SK-N-SH (cell line): ENCODE measurements around the gene TUBGCP6. TPM values are rescaled to one million over a fixed set of nuclear protein-coding genes. Genes with fewer than 3 reads are reported as not detected.

Experiments used
- CTCF ChIA-PET: fragments of 300-600, 350-600 bp; formaldehyde crosslinking; extraction: SDS; loops from one replicate; lab custom pipeline; 2021; lab: Yijun Ruan, JAX
- POLR2A ChIA-PET: fragments of 350-600 bp; sonication (Branson Sonifier 250); formaldehyde crosslinking; extraction: SDS; loops from one replicate; lab custom pipeline; 2020; ENCODE audit warnings: antibody characterized with exemption, inconsistent platforms; lab: Yijun Ruan, JAX
- DNase-seq: peaks from one replicate; pipeline ENCODE4 v3.0.0; 2012
- H2AFZ ChIP-seq: fragments of 200-600 bp; sonication (generic); 2 replicates; pipeline ENCODE4 v1.8.1; 2016; ENCODE audit warnings: antibody characterized with exemption, mild to moderate bottlenecking, low read depth
- H3F3A ChIP-seq: fragments of 200-600 bp; sonication (generic); replicated peaks from 2 replicates; pipeline ENCODE3; 2016; ENCODE audit warnings: antibody characterized with exemption, mild to moderate bottlenecking; ENCODE audit not compliant: insufficient read depth
- H3K27ac ChIP-seq, 2 experiments: fragments of 200-500 bp in 1 of 2; fragments of 200-600 bp in 1 of 2; sonication (Bioruptor generic) in 1 of 2; sonication (generic), shearing (Covaris generic) in 1 of 2; 2 replicates each; pipeline versions ENCODE4 v1.5.1 to v1.6.1; 2014 to 2016; ENCODE audit warnings: low read depth in 2 of 2, inconsistent platforms in 1 of 2, low read length in 1 of 2, mild to moderate bottlenecking in 1 of 2, mixed read lengths in 1 of 2
- H3K27me3 ChIP-seq: fragments of 200-600 bp; sonication (generic), shearing (Covaris generic); 2 replicates; pipeline ENCODE4 v1.6.1; 2016; ENCODE audit warnings: mixed run types; ENCODE audit not compliant: insufficient read depth
- H3K36me3 ChIP-seq, 2 experiments: fragments of 200-500 bp in 1 of 2; fragments of 200-600 bp in 1 of 2; sonication (Bioruptor generic) in 1 of 2; sonication (generic) in 1 of 2; replicated peaks in 1 of 2; 2 replicates each; pipeline versions ENCODE3 to v1.5.1; 2014 to 2016; ENCODE audit warnings: low read length in 1 of 2, mild to moderate bottlenecking in 1 of 2; ENCODE audit not compliant: insufficient read depth in 2 of 2, control insufficient read depth in 1 of 2
- H3K4me1 ChIP-seq, 2 experiments: fragments of 200-500 bp in 1 of 2; fragments of 200-600 bp in 1 of 2; sonication (Bioruptor generic) in 1 of 2; sonication (generic), shearing (Covaris generic) in 1 of 2; 2 replicates each; pipeline versions ENCODE4 v1.5.1 to v1.6.1; 2014 to 2016; ENCODE audit warnings: low read depth in 1 of 2, low read length in 1 of 2, mixed run types in 1 of 2; ENCODE audit not compliant: insufficient read depth in 2 of 2, control insufficient read depth in 1 of 2
- H3K4me2 ChIP-seq: fragments of 200-600 bp; sonication (generic), shearing (Covaris generic); 2 replicates; pipeline ENCODE4 v1.6.1; 2017; ENCODE audit warnings: mixed run types
- H3K4me3 ChIP-seq, 2 experiments: fragments of 200-500 bp in 1 of 2; fragments of 200-600 bp in 1 of 2; sonication (Bioruptor generic) in 1 of 2; sonication (generic), shearing (Covaris generic) in 1 of 2; 2 replicates each; pipeline versions ENCODE4 v1.5.1 to v1.8.1; 2014 to 2016; ENCODE audit warnings: low read depth in 2 of 2, inconsistent platforms in 1 of 2, low read length in 1 of 2, mild to moderate bottlenecking in 1 of 2, mixed read lengths in 1 of 2, moderate library complexity in 1 of 2
- H3K79me2 ChIP-seq: fragments of 200-600 bp; sonication (generic); 2 replicates; pipeline ENCODE4 v1.8.1; 2017; ENCODE audit warnings: mild to moderate bottlenecking; ENCODE audit not compliant: insufficient read depth
- H3K9ac ChIP-seq: fragments of 200-600 bp; sonication (generic); 2 replicates; pipeline ENCODE4 v1.6.1; 2017; ENCODE audit warnings: mixed run types
- H3K9me2 ChIP-seq: fragments of 200-600 bp; sonication (generic); 2 replicates; pipeline ENCODE4 v1.6.1; 2017; ENCODE audit warnings: mixed run types
- H3K9me3 ChIP-seq: fragments of 200-600 bp; sonication (generic); 2 replicates; pipeline ENCODE4 v1.6.1; 2017; ENCODE audit warnings: mixed run types, mild to moderate bottlenecking, moderate library complexity
- H4K20me1 ChIP-seq: fragments of 200-600 bp; sonication (generic); 2 replicates; pipeline ENCODE4 v1.6.1; 2017; ENCODE audit warnings: mild to moderate bottlenecking, mixed run types; ENCODE audit not compliant: insufficient read depth
- ELF1 ChIP-seq: IDR thresholded peaks from 2 replicates; pipeline ENCODE4 v1.4.0; 2012
- EP300 ChIP-seq, 2 experiments: IDR thresholded peaks; 2 replicates each; pipeline versions ENCODE4 v1.4.0 to v1.6.1; 2012; ENCODE audit warnings: borderline replicate concordance in 1 of 2, low read depth in 1 of 2, low read length in 1 of 2
- EZH2phosphoT487 ChIP-seq: fragments of 200-600 bp; sonication (generic); IDR thresholded peaks from 2 replicates; pipeline ENCODE4 v1.6.1; 2017; ENCODE audit warnings: low read depth, mixed run types, mild to moderate bottlenecking, antibody characterized with exemption, moderate library complexity, borderline replicate concordance
- FOSL2 ChIP-seq: IDR thresholded peaks from 2 replicates; pipeline ENCODE4 v1.4.0; 2012; ENCODE audit warnings: low read depth, mild to moderate bottlenecking, moderate library complexity, borderline replicate concordance
- GABPA ChIP-seq: IDR thresholded peaks from 2 replicates; pipeline ENCODE4 v1.4.0; 2012; ENCODE audit warnings: low read depth, mild to moderate bottlenecking
- GATA2 ChIP-seq: sonication (generic); formaldehyde crosslinking; IDR thresholded peaks from 2 replicates; pipeline ENCODE4 v1.5.0; 2020; ENCODE audit warnings: mild to moderate bottlenecking, missing genetic modification reagents
- JUND ChIP-seq: IDR thresholded peaks from 2 replicates; pipeline ENCODE4 v1.4.0; 2012
- MAX ChIP-seq: IDR thresholded peaks from 2 replicates; pipeline ENCODE4 v1.4.0; 2012; ENCODE audit warnings: low read depth
- MEF2A ChIP-seq: IDR thresholded peaks from 2 replicates; pipeline ENCODE4 v1.4.0; 2012; ENCODE audit warnings: low read depth, borderline replicate concordance
- MXI1 ChIP-seq: IDR thresholded peaks from 2 replicates; pipeline ENCODE4 v1.6.1; 2012; ENCODE audit warnings: mild to moderate bottlenecking, low read depth, low read length, improper control_type of control experiment
- NRF1 ChIP-seq: IDR thresholded peaks from 2 replicates; pipeline ENCODE4 v1.6.1; 2012; ENCODE audit warnings: low read depth, mild to moderate bottlenecking, low read length
- PBX3 ChIP-seq: IDR thresholded peaks from 2 replicates; pipeline ENCODE4; 2012
- RAD21 ChIP-seq: IDR thresholded peaks from 2 replicates; pipeline ENCODE4 v1.6.1; 2012; ENCODE audit warnings: mild to moderate bottlenecking, low read length
- RCOR1 ChIP-seq: fragments of 150-350 bp; IDR thresholded peaks from 2 replicates; pipeline ENCODE4 v1.6.1; 2017; ENCODE audit warnings: antibody characterized with exemption, low read length
- RXRA ChIP-seq: IDR thresholded peaks from 2 replicates; pipeline ENCODE4 v1.4.0; 2012; ENCODE audit warnings: low read depth, mild to moderate bottlenecking, borderline replicate concordance
- SIN3A ChIP-seq: IDR thresholded peaks from 2 replicates; pipeline ENCODE4 v1.6.1; 2012; ENCODE audit warnings: low read depth, mild to moderate bottlenecking, low read length, moderate library complexity, borderline replicate concordance
- SMC3 ChIP-seq: IDR thresholded peaks from 2 replicates; pipeline ENCODE4 v1.6.1; 2012; ENCODE audit warnings: low read depth, low read length, improper control_type of control experiment
- TCF12 ChIP-seq: IDR thresholded peaks from 2 replicates; pipeline ENCODE4 v1.4.0; 2012
- USF1 ChIP-seq: IDR thresholded peaks from 2 replicates; pipeline ENCODE4 v1.4.0; 2012; ENCODE audit warnings: low read depth, borderline replicate concordance
- USF2 ChIP-seq: fragments of 150-350 bp; IDR thresholded peaks from 2 replicates; pipeline ENCODE4 v1.6.1; 2017; ENCODE audit warnings: antibody characterized with exemption, low read length, low read depth, borderline replicate concordance
- YY1 ChIP-seq: IDR thresholded peaks from 2 replicates; pipeline ENCODE4 v1.4.0; 2012; ENCODE audit warnings: low read depth, mild to moderate bottlenecking
- ZBTB33 ChIP-seq: IDR thresholded peaks from 2 replicates; pipeline ENCODE4 v1.4.0; 2012; ENCODE audit warnings: low read depth, borderline replicate concordance
- WGBS: methylation state at CpG from one replicate; pipeline ENCODE4 v1.1.6; 2017; ENCODE audit warnings: low lambda C conversion rate; 5-methylcytosine and 5-hydroxymethylcytosine counted together
- polyA plus RNA-seq, 3 experiments: library from polyadenylated mRNA; depleted of rRNA; stranded (reverse); fragments of >200 nt; gene quantifications; 2 replicates each; pipeline ENCODE4 v1.2.3, GENCODE V29; 2012

The TUBGCP6 gene
- polyA plus RNA-seq, 1 of the 3 experiments (the other 2 are of a cell fraction) = 40.4 TPM

- no peak overlapping the region for H3K27ac ChIP-seq
- H3K9ac ChIP-seq = no peak overlapping the region
- no peak overlapping the region; a peak in 1 of 4 replicates for H3K4me3 ChIP-seq
- POLR2A ChIA-PET = no interaction called here
- H3K4me1 ChIP-seq = peaks cover 0 to 15% of the 10 kb centered on the region in 2 experiments; a peak in 1 of 4 replicates
- H3K36me3 ChIP-seq = peaks cover 12 to 29% of the 10 kb centered on the region in 2 experiments
- H3F3A ChIP-seq = no peaks in the 10 kb centered on the region
- H3K79me2 ChIP-seq = peaks cover 31% of the 10 kb centered on the region
- CTCF ChIA-PET = interaction anchor here (1.7 kb wide), 1 partner anchor 9 kb away, joined by 5 read pairs; no protein-coding TSS in a partner anchor
- DNase-seq = no peak
- peak overlapping the region; percentile 90 for H3K4me2 ChIP-seq
- H4K20me1 ChIP-seq = peaks cover 6% of the 10 kb centered on the region
- H2AFZ ChIP-seq = no peak overlapping the region
- H3K9me2 ChIP-seq = no peaks in the 10 kb centered on the region
- H3K9me3 ChIP-seq = no peaks in the 10 kb centered on the region
- 94% methylated on average over 8 of the region's 18 CpGs for WGBS
- TF ChIP-seq TCF12 = no peak
- no peak for TF ChIP-seq JUND
- TF ChIP-seq EZH2phosphoT487 = no peak
- TF ChIP-seq YY1 = no peak
- TF ChIP-seq GATA2 (CRISPR knock-in tag) = no peak
- no peak for TF ChIP-seq USF1
- no peak for TF ChIP-seq NRF1
- TF ChIP-seq MAX = no peak
- no peak for TF ChIP-seq USF2
- TF ChIP-seq MEF2A = no peak
- no peak for TF ChIP-seq RCOR1
- TF ChIP-seq FOSL2 = no peak
- TF ChIP-seq RXRA = no peak
- no peak for TF ChIP-seq PBX3
- no peaks in the 10 kb centered on the region for H3K27me3 ChIP-seq
Measured at GRCh38 chr22:50199251-50199721, 45.5 kb downstream of the TUBGCP6 start.

GRCh38 chr22:50198624-50199017 is 46.2 kb downstream of the TUBGCP6 start:
- H3K27ac ChIP-seq = no peak overlapping the region
- H3F3A ChIP-seq = no peaks in the 10 kb centered on the region
- H3K4me1 ChIP-seq = peaks cover 0 to 15% of the 10 kb centered on the region in 2 experiments; a peak in 1 of 4 replicates
- H3K4me2 ChIP-seq = no peak overlapping the region
- H2AFZ ChIP-seq = no peak overlapping the region
- no peaks in the 10 kb centered on the region for H3K27me3 ChIP-seq
- ChIA-PET POLR2A (no interaction called here), CTCF (interaction anchor here (1.7 kb wide), 1 partner anchor 8 kb away, joined by 5 read pairs; no protein-coding TSS in a partner anchor)
- peaks cover 24% of the 10 kb centered on the region for H3K79me2 ChIP-seq
- no peak overlapping the region for H3K4me3 ChIP-seq
- H3K9ac ChIP-seq = no peak overlapping the region
- H3K36me3 ChIP-seq = peaks cover 12 to 35% of the 10 kb centered on the region in 2 experiments
- H4K20me1 ChIP-seq = peaks cover 6% of the 10 kb centered on the region
- H3K9me2 ChIP-seq = no peaks in the 10 kb centered on the region
- no peak for DNase-seq
- 93% methylated on average over 10 of the region's 16 CpGs for WGBS
- H3K9me3 ChIP-seq = no peaks in the 10 kb centered on the region
- no peak for TF ChIP-seq MXI1
- TF ChIP-seq GABPA = no peak
- TF ChIP-seq EP300 (IDR thresholded peaks at IDR 0.05; ENCODE audit: borderline replicate concordance in 1 of 2, low read depth in 1 of 2, low read length in 1 of 2) = no peak
- no peak for TF ChIP-seq USF2
- TF ChIP-seq ZBTB33 = no peak
- TF ChIP-seq RAD21 = no peak
- TF ChIP-seq USF1 = no peak
- no peak for TF ChIP-seq SMC3
- no peak for TF ChIP-seq SIN3A
- no peak for TF ChIP-seq ELF1
